HG03558 (cell line): ENCODE results near the gene SAT2.
A peak's percentile ranks its signal among the peaks of the same experiment; 100 is the strongest.
"Not testable (repeated sequence)": the region's sequence is repeated elsewhere in the genome, so short reads cannot be mapped to it uniquely, and the experiment has no call there.

ENCODE experiments used
- ATAC-seq: cut with Tn5 transposase; IDR thresholded peaks from one replicate; pipeline ENCODE4 v1.9.1; 2021; ENCODE audit warnings: moderate number of reproducible peaks; ENCODE audit not compliant: unreplicated experiment; ENCODE audit errors: extremely low read depth

SAT2 gene

DNA sequence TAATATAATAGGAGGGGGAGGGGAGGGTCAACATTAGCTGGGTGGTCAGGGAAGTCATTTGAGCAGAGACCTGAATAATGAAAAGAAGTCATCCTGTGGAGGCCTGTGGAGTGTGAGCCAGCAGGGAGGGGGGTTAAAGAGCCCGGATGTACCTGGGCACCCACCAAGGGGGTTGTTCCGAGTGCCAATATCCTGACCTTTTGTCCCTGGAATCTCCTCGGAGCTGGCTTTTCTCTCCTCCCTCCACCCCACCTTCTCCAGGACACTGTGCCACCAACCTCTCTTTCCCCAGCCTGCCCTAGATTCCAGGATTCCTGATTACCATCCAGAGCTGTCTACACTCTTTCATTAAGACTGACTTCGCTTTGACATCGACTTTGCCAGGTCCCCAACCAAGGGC, 8.5 kb upstream of the SAT2 start:
- no peak for ATAC-seq

DNA sequence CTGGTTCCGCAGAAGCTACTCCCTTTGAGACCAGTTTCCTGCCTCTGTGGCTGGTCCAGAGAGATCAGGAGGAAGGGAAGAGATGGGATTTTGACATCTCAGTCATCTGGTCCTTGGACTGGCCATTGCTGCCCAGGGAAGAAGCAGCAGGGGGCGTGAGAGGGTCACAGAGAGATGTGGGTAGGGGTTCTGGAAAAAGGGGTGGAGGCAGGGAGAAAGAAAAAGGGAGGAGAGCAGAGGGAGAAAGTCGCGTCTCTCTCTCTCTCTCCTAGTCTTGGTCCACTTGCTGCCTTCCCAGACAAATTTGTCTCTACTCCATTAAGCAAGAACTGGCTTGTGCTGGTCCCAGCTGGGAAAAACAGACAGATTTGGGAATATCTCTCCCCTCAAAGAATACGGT, 6.8 kb upstream of the SAT2 start:
- ATAC-seq, result no peak

DNA sequence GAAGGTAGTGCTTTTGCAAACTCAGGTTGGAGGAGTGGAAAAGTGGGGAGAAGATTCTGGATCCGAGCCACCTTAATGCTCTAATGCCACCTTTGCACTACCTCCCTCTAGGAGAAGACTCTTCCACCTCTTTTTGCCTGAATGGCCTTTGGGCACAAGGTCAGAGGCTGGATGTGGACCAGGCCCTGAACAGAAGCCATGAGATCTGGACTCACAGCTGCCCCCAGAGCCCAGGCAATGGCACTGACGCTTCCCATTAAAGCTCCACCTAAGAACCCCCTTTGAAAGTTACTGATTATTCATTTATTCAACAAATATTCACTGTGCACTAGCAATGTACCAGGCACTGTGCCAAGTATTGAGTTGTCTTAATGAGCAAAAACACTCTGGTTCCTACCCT, 5.5 kb upstream of the SAT2 start:
- ATAC-seq, result no peak

DNA sequence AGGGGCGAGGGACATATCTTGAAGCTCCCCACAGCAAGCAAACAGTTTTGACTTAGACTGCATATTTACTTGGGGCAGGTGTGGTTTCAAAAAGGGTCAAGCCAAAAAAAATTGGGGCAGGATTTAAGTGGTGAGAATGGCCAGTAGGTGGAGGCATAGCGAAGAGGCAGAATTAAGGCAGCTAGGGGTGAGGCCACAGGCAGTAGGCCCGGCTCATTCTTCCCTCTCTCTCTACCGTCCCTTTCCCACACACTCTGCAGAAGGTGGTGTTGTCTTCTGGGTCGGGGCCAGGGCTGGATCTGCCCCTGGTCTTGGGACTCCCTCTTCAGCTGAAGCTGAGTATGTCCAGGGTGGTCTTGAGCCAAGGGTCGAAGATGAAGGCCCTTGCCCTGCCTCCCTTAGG, 4.9 kb upstream of the SAT2 start:
- ATAC-seq, result no peak

DNA sequence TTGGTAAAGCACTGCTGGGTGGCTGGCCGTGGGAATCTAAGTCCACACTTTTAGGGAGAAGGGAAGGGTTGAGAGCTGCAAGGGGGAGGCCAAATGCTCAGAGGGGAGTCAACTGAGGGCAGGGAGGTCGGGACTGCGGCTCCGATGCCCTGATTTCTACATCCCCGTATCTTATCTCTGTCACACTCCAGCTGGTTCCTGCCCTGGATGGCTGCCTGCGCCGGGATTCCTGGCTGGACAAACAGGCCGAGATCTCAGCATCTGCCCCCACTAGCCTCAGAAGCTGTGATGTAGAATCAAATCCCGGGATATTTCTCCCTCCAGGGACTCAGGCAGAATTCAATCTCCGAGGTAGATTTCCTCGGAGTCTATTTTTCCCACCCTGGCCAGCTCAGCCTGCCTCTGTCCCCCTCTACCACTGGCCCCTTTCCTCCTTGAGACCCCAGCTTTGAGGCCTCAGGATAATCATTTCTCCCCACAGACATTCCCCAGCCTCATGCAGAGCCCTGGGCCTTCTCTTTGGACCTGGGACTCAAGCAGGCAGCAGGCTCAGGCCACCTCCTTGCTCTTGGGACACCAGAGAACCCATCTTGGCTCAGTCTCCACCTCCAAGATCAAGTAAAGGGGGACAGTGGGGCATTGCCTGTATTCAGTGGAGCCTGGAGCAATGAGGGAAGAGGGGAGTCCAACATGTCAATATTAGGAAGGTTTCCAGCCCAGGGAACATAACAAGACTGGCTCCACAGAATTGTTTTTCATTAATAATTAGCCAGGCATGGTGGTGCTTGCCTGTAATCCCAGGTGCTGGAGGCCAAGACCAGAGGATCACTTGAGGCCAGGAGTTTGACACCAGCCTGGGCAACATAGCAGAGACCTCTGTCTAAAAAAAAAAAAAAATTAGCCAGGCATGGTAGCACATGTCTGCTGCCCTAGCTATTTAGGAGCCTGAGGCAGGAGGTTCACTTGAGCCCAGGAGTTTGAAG, 4.1 kb upstream of the SAT2 start:
- no peak for ATAC-seq

DNA sequence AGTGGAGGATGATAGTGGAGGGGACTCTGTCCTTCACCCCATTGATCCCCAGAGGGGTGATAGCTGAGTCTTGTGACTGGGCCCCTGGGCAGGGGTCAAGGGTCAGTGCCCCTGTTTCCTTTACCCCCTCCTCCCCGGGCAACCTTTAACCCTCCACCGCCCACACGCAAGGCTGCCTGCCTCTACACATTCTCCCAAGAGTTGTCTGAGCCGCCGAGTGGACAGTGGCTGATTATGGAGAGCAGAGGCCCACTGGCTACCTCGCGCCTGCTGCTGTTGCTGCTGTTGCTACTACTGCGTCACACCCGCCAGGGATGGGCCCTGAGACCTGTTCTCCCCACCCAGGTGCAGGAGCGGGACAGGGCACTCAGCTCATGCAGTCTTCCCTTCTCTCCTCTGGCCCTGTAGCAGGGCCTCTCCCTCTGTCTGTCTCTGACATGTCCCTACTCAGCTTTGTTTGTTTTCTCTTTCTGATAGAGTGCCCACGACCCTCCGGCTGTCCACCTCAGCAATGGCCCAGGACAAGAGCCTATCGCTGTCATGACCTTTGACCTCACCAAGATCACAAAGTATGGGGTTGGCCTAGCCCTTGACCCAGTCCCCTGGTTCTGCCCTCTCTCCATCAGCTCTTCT, 2.4 kb upstream of the SAT2 start, which contains the start of gene SHBG:
SHBG (plus strand) TSS at position 197 of the 633 bp plus-strand sequence; CDS start at position 235, 38 bp downstream.
- no peak for ATAC-seq

DNA sequence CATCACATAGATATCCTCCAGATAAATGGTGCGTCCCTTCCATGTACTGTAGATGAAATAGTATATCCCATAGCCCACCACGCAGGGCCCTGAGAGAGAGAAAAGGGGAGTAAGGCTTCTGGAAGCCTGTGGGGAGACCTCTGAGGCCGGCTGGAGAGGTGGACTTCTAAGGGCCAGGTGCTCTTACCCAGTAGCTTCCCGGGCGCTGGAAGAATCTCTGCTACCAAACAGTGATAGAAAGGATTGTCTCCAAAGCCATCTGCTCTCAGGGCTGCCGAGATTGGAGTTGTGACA, 718 bp downstream of the SAT2 start:
- ATAC-seq, result no peak

DNA sequence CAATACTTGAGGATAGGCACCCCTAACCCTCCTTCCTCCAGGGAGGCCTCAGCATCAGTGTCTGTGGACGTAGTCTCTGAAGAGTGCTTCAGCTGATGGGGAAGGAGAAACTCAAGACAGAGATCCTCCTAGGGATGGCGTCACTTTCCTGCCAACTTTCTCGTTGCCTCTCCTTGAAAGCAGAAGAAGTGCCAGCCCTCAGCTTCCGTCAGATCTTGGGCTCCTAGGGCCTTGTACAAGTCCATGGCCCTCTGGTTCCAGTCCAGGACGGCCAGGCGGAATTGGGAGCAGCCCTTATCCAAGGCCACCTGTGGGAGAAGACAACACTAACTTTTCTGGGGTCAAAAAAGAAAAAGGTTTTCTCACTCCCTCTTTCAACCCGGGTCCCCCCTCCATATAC, 1.3 kb downstream of the SAT2 start:
- no peak for ATAC-seq

DNA sequence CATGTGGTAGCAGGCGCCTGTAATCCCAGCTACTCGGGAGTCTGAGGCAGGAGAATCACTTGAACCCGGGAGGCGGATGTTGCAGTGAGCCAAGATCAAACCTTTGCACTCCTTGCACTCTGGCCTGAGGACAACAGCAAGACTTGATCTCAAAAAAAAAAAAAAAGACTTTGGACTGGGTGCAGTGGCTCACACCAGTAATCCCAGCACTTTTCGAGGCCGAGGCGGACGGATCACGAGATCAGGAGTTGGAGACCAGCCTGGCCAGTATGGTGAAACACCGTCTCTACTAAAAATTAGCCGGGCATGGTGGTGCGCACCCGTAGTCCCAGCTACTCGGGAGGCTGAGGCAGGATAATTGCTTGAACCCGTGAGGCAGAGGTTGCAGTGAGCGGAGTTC, 1.9 kb downstream of the SAT2 start:
- not testable (repeated sequence) for ATAC-seq

DNA sequence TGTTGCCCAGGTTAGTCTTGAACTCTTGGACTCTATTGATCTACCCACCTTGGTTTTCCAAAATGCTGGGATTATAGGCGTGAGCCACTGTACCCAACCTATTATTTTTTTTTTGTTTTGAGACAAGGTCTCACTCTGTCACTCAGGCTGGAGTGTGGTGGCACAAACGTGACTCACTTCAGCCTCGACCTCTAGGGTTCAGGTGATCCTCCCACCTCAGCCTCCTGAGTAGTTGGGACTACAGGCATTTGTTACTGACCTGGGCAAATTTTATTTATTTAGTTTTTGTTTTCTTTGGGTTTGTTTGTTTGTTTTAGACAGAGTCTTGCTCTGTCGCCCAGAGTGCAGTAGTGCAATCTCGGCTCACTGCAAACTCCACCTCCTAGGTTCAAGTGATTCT, 4.0 kb downstream of the SAT2 start:
- no peak for ATAC-seq

DNA sequence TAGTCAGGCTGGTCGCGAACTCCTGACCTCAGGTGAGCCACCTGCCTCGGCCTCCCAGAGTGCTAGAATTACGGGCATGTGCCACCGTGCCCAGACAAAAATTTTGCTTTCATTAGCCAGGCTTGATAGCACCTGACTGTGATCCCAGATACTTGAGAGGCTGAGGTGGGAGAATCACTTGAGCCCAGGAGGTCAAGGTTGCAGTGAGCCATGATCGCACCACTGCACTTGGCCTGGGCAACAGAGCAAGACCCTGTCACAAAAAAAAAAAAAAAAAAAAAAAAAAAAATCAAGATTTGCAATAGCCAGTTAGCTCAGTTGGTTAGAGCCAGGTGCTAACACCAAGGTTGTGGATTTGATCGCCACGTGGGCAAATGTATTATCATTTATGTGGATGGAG, 6.8 kb downstream of the SAT2 start:
- ATAC-seq, result no peak

DNA sequence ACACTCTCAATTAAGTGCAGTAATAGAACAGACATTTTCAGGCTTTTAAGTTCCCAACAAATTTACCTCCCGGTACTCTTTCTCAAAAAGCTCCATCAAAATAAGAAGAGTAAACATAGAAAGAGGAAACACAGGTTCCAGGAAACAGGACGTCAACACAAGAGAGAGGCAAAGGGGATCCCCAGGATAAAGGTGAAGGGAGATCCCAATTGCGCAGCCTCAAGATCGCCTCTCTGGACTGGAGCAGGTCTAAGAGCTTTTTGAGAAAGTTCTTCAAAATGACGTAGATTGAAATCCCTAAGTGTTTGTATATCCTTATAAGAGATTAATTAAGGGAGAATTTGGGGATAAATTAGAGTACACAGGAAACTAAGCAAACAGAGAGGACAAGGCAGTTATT, 9.0 kb downstream of the SAT2 start:
- no peak for ATAC-seq

DNA sequence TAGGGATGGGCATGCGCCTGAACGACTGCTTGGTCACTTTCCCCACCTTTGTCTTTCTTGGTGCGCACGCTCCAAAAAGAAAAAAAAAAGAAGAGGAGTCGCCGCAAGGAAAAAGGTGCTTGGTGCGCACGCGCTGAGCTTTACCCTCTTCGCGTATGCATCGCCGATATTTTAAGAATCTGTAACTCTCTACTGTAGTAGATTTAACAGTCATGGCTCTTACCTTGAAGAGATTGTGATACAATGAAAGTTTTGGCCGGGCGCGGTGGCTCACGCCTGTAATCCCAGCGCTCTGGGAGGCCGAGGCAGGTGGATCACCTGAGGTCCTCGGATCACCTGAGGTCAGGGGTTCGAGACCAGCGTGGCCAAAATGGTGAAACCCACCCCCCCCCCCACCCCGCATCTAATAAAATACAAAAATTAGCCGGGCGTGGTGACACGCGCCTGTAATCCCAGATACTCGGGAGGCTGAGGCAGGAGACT, 12.3 kb downstream of the SAT2 start:
- no peak for ATAC-seq

DNA sequence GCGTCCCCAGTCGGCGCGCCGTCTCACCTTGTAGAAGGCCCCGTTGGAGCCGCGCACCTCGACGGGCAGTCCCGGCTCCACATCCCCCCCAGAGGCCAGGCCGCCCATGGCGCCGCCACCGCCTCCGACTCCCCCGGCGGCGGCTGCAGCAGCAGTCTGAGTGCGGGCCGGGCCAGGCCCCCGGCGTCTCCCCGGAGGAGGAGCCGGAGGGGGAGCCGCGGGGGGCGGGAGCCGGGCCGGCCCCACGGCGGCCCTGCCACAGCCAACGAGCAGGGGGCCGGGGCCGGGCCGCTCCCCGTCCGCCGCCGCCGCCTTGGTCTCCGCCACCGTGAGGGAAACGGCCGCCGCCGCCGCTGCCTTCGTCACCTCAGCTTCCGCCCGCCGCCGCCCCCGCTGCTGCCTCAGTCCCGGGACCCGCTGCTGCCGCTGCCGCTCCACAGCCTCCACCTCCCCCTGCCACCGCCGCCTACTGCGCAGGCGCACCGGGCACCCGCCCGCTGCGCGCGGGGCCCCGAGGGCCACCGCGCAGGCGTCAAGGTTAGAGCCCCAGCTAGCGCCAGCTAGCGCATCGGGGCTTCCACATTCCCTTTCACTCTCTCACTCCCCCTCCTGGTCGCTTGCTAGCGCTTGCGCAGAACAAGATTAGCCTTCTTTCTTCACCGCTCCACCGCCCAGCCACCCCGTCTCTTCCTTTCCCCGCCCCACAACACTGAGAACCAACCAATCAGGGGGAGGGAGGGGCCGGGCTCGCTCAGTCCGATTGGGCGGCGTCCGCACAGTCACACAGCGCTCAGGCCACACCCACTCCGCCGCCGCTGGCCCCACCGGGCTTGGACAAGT, 13.0 kb downstream of the SAT2 start, which contains the start of gene FXR2:
FXR2 (minus strand) TSS at position 473 of the 840 bp plus-strand sequence; CDS start at position 108, 365 bp downstream.
- ATAC-seq, result peak; percentile 70

DNA sequence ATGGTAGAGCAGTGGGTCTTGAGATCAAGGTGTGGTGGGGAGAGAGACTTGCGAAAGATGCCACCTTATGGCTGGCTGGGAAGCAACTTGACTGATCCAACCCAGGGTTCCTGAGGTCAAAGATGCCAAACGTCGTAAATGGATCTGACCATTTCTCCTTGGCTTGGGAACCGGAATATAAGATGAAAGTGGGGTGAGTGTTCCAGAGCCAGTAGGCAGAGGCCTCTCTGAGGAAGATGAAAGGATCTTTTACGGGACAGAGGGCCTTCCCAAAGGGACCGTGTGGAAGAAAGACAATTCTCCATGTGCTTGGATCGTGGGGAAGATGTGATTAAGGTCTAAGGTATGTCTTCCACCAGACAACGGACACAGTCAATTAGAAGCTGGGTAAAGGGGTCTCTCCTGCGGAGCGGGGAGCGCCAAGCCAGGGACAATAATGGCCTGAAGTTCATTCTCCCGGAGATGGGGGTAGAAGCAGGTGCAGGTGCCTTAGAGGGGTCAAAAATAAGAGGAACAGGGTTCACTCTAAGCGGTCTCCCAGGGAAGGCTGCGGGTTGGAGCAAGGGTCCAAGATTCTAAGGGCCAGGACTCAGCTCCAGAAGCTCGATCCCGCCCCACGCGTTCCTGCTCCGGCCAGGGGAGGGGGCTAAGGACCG, 13.7 kb downstream of the SAT2 start:
- no peak for ATAC-seq

DNA sequence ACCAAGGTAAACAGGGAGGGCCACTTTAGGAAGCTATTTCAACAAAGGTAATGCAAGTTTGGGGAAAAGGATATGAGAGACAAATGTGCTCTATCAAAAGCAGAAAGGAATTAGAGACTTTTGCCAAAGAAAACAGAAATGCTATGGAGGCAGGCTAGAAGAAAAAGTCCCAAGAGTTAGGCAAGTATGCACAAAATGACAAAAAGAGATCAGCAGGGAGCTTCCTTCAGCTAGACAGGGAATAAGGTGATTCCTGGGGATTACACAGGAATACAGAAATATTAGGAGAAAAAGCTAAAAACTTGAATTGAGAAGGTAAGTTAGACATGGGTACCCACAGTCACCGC, 15.4 kb downstream of the SAT2 start:
- no peak for ATAC-seq

DNA sequence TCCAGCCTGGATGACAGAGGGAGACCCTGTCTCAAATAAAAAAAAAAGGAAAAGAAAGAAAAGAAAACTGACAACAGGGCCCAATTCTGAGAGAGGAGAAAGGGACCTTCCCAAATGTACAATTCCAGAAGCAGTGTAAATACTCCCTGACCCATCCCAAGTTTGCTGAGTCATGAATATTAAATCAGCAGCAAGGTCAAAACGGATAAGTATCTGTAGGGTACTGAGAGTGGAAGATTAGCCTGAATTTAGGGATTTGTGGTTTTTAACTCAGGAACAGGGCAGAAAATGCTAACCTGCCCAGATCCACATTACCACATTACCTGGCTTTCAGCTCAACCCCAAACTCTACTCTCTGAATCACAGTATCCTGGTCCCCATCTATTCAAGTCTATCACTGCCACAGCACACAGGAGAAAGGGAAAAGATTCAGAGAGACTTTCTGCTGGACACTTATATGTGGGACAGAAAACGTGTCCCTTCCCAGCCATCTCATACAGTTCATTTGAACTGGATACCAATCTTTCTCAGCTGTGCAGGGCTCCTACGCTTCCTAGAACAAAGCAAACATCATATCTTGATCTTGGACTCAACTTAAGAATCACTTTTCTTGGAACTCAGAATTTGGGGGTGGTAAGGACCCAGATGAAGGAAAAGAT, 15.9 kb downstream of the SAT2 start:
- ATAC-seq, result no peak

DNA sequence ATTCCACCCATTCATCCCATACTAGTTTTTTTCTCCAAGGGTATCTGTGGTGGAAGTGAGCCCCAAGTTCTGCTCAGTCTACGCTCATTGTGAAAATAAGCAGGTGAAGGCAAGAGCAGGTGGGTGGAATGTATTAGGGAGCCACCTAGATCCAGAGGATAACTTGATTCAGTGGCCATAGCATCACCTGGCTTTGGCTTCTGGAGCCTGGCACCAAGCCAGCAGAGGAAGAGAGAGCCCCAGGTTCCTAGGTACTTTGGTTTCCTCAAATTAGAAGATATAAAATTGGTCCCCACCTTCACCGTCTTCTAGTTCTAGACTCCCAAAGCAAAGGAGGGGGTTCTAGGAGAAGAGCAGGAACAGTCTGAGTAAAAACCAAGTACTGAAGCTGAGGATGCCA, 17.0 kb downstream of the SAT2 start:
- ATAC-seq, result no peak

DNA sequence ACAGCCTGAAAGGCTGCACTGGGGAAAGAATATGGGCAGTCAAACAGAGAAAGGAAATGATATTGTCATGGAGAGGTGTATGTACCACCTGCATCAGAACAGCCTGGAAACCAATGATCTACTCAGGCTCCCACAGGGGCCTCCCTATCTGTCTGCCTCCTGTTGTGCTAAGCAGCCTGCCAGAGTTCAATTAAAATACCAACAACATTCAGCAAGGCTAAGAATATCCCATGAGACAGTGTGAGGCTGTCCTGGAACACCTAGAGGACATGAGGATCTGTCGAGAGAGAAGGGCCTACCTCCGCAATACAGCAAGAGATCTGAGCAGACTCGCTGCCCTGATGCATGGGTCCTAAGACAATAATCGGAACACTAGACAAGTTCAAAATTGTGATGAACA, 21.3 kb downstream of the SAT2 start:
- no peak for ATAC-seq

DNA sequence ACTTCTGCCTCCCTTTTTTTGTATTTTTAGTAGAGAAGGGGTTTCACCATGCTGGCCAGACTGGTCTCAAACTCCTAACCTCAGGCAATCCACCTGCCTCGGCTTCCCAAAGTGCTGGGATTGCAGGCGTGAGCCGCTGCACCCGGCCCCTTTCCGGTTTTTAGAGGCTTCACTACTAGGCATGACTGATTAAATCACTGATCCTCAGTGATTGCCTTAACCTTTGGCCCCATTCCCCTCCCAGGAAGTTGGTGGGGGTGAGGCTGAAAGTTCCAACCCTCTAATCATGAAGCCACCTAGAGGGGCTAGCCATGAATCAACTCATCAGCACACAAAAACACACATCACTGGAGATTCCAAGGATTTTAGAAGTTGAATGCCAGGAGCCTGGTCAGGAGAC, 30.1 kb downstream of the SAT2 start:
- not testable (repeated sequence) for ATAC-seq
